ENCODE measurements around the gene UQCRHL.

- TF ChIP-seq CTCF (IDR thresholded peaks at IDR 0.05) (no peak), POLR2A (IDR thresholded peaks at IDR 0.05) (no peak), EP300 (IDR thresholded peaks at IDR 0.05) (no peak), POLR2AphosphoS5 (IDR thresholded peaks at IDR 0.05) (no peak)
Measured at GRCh38 chr1:15771836-15772515, 35.5 kb downstream of the UQCRHL start.
